Lung (tissue), 12 donors: ENCODE results near the gene CRYBG1. TPM values are rescaled to one million over a fixed set of nuclear protein-coding genes. Genes with fewer than 3 reads are reported as not detected.

Experiments
- ATAC-seq: fragments of 200-7000 bp; cut with Tn5 transposase; one replicate; pipeline ENCODE4 v1.9.1; 2020; ENCODE audit warnings: moderate number of reproducible peaks; ENCODE audit not compliant: insufficient read depth, low FRiP score
- DNase-seq, 3 donors: peaks; one replicate each; pipeline ENCODE4 v3.0.0-alpha.2; 2013 to 2017
- H3K27ac ChIP-seq, 2 donors: one replicate each; pipeline ENCODE4 v1.5.1; 2013; ENCODE audit warnings: mild to moderate bottlenecking in 2 of 2, moderate library complexity in 2 of 2, control low read depth in 1 of 2, inconsistent platforms in 1 of 2, low read depth in 1 of 2, low read length in 1 of 2
- H3K27me3 ChIP-seq, 3 donors: one replicate each; pipeline ENCODE4 v1.5.1; 2013; ENCODE audit warnings: low read length in 2 of 3; ENCODE audit not compliant: control insufficient read depth in 3 of 3, insufficient read depth in 3 of 3
- H3K36me3 ChIP-seq, 4 donors: one replicate each; pipeline ENCODE4 v1.5.1; 2013; ENCODE audit warnings: low read length in 4 of 4, mild to moderate bottlenecking in 1 of 4, moderate library complexity in 1 of 4; ENCODE audit not compliant: control insufficient read depth in 4 of 4, insufficient read depth in 4 of 4
- H3K4me1 ChIP-seq, 5 donors: one replicate each; pipeline ENCODE4 v1.5.1; 2013; ENCODE audit warnings: low read length in 5 of 5, mild to moderate bottlenecking in 2 of 5, moderate library complexity in 1 of 5; ENCODE audit not compliant: control insufficient read depth in 5 of 5, insufficient read depth in 5 of 5
- H3K4me3 ChIP-seq: one replicate; pipeline ENCODE4 v1.5.1; 2013; ENCODE audit warnings: mild to moderate bottlenecking, control low read depth, moderate library complexity
- H3K9ac ChIP-seq, 2 donors: one replicate each; pipeline ENCODE4 v1.5.1; 2013; ENCODE audit warnings: low read length in 2 of 2, control low read depth in 1 of 2; ENCODE audit not compliant: insufficient read depth in 1 of 2
- H3K9me3 ChIP-seq, 4 donors: one replicate each; pipeline ENCODE4 v1.5.1; 2013; ENCODE audit warnings: low read length in 3 of 4, mild to moderate bottlenecking in 1 of 4, moderate library complexity in 1 of 4; ENCODE audit not compliant: control insufficient read depth in 4 of 4, insufficient read depth in 3 of 4
- CTCF ChIP-seq: IDR thresholded peaks from 2 replicates; pipeline ENCODE4 v1.5.1; 2012; ENCODE audit warnings: mild to moderate bottlenecking; ENCODE audit errors: control extremely low read depth, extremely low read depth
- WGBS, 2 donors: extraction: QIAGEN DNeasy Blood & Tissue Kit; methylation state at CpG; one replicate each; pipeline ENCODE4 v1.1.7; 2013; 5-methylcytosine and 5-hydroxymethylcytosine counted together
- polyA plus RNA-seq, 2 donors: library from polyadenylated mRNA; stranded (reverse); fragments of 200-250 nt; gene quantifications; one replicate each; pipeline ENCODE4 v1.2.1, GENCODE V29; 2013
- total RNA-seq, 2 donors: library from RNA; depleted of rRNA in 1 of 2; stranded (reverse); fragments of >200 nt in 1 of 2; gene quantifications; one replicate each; pipeline ENCODE4 v1.2.1, GENCODE V29; 2014 to 2021
- donor health status: control.
- donor health status: control.
- donor health status: Bipolar disorder and iron deficiency.
- donor health status: healthy.
- donor health status: DM: yes; HTN: yes; CAD: no.

Gene CRYBG1
- total and polyA plus RNA-seq, 4 donors = 5.7 to 28.0 (median 12.6) TPM

DNA sequence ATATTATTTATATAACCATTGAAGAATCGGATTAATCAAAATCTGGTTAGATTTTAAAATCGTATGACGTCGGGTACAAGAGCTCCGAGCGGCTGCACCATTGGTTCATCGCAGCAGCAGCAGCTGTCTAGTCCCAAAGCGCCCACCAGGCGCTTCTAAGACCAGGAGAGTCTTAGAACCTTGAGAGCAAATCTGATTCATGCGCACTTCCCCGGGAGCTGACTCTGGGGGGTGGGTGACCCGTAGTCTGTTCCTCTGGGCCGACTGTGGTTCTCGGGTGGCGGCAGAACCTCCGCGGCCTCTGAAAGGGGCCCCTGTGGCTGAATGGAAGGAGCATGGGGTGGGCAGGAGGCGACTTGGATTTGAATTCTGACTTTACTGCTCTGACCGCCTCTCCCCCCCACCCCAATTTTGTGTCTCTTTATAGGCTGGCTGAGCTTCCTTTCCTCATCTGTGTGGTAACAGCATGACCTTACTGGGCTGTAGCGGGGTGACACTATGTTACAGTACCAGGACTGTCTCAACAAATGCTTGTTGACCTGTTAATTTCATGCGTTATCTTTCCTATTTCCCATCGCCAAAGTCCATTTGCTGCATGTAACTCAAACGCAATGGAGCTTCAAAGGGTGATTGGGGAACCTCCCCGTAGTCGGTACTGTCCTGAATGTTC is 149.0 kb downstream of the CRYBG1 start:
- no peak for ATAC-seq

GRCh38 chr6:106510090-106510970 is 149.8 kb downstream of the CRYBG1 start:
- Histone ChIP-seq H3K36me3 (no peaks in the 10 kb centered on the region), H3K9ac (no peak overlapping the region), H3K4me3 (peak overlapping the region; percentile 39), H3K27ac (no peak overlapping the region), H3K9me3 (no peaks in the 10 kb centered on the region), H3K27me3 (peaks cover 0 to 61% (median 52%) of the 10 kb centered on the region in 3 donors), H3K4me1 (peaks cover 0 to 20% (median 0%) of the 10 kb centered on the region in 5 donors)
- TF ChIP-seq CTCF = no peak
- peak; percentile 58 for ATAC-seq
- DNase-seq = peak; percentile 35 to 58 (median 35)
- 0 to 1% methylated on average over 55 to 56 of the region's 56 CpGs for WGBS, 2 donors

More for the DNA sequence above, 149.0 kb downstream of the CRYBG1 start:
- Histone ChIP-seq H3K9ac (no peak overlapping the region), H3K4me3 (no peak overlapping the region), H3K27ac (peak overlapping the region in 1 of 2 donors; percentile 20), H3K4me1 (peaks cover 0 to 20% (median 0%) of the 10 kb centered on the region in 5 donors), H3K9me3 (no peaks in the 10 kb centered on the region), H3K36me3 (no peaks in the 10 kb centered on the region), H3K27me3 (peaks cover 0 to 59% (median 52%) of the 10 kb centered on the region in 3 donors)
- TF ChIP-seq CTCF = no peak
- WGBS, 2 donors = 19 to 44% methylated on average over 25 of the region's 25 CpGs
- DNase-seq = peak in 2 of 3 donors; percentile 18 to 23

- H3K4me1 ChIP-seq = peaks cover 0 to 20% (median 0%) of the 10 kb centered on the region in 5 donors
- H3K9me3 ChIP-seq = no peaks in the 10 kb centered on the region
- 0 to 1% methylated on average over 29 of the region's 29 CpGs for WGBS, 2 donors
- H3K4me3 ChIP-seq = peak overlapping the region; percentile 66
- no peak overlapping the region for H3K9ac ChIP-seq
- no peaks in the 10 kb centered on the region for H3K36me3 ChIP-seq
- H3K27me3 ChIP-seq = peaks cover 0 to 59% (median 52%) of the 10 kb centered on the region in 3 donors
- H3K27ac ChIP-seq = peak overlapping the region in 1 of 2 donors; percentile 94
- DNase-seq (peak; percentile 29 to 56 (median 31)), ATAC-seq (peak; percentile 5)
- TF ChIP-seq CTCF = no peak
Observed at GRCh38 chr6:106511288-106512047, 151.0 kb downstream of the CRYBG1 start.
